ENCODE results near the gene HCK. TPM values are rescaled to one million over a fixed set of nuclear protein-coding genes. Genes with fewer than 3 reads are reported as not detected.
A peak's percentile ranks its signal among the peaks of the same experiment; 100 is the strongest.

The HCK gene
- total and polyA plus RNA-seq, 9 of the 15 experiments (the other 6 are each of a cell fraction or from before 2014, with no cell fraction given) = 0.09 to 0.51 (median 0.27) TPM; not detected in 6

GRCh38 chr20:32123088-32123487, 71.0 kb downstream of the HCK start:
- in situ Hi-C loops (cut with MboI) = no loop called here
- intact Hi-C loops (cut with micrococcal nuclease) = no loop called here
- Histone ChIP-seq H3K9me3 (replicated peaks; ENCODE audit: control insufficient read depth, insufficient read depth, low read depth, low read length) (no peaks in the 10 kb centered on the region), H3K27me3 (ENCODE audit: control insufficient read depth in 2 of 2, insufficient read depth in 2 of 2, low read length in 2 of 2) (no peaks in the 10 kb centered on the region), H3K27ac (ENCODE audit: extremely low read depth, low read depth, low read length) (no peak overlapping the region), H3K36me3 (ENCODE audit: control insufficient read depth, insufficient read depth, low read length) (peaks cover 22% of the 10 kb centered on the region; the same call in 2 of the 3 replicates), H3K9ac (ENCODE audit: insufficient read depth in 1 of 2, low read depth in 2 of 2, low read length in 2 of 2) (no peak overlapping the region), H3K4me2 (ENCODE audit: insufficient read depth, low read length) (no peak overlapping the region), H3K4me3 (no peak overlapping the region), H3K79me2 (ENCODE audit: control insufficient read depth, insufficient read depth, low read length) (peaks cover 54% of the 10 kb centered on the region), H3K9me1 (ENCODE audit: control insufficient read depth, insufficient read depth, low read length) (no peaks in the 10 kb centered on the region), H4K20me1 (replicated peaks; ENCODE audit: control insufficient read depth, insufficient read depth, low read length) (peaks cover 4% of the 10 kb centered on the region; the same call in 1 of the 2 replicates), H3K4me1 (replicated peaks in 1 of 2; ENCODE audit: control insufficient read depth in 2 of 2, insufficient read depth in 2 of 2, low read length in 2 of 2) (no peaks in the 10 kb centered on the region; a peak in 1 of 5 replicates), H2AFZ (ENCODE audit: low read depth, low read length) (no peak overlapping the region)
- WGBS (ENCODE audit: insufficient coverage, low coverage, missing lambda C conversion rate) = 25% methylated on average over 2 of the region's 4 CpGs
- CTCF ChIA-PET (ENCODE audit: low intra/inter-chr PET ratio) = no interaction called here
- DNase-seq (ENCODE audit: extremely low read depth in 1 of 4, low spot score in 3 of 4) (no peak), FAIRE-seq (no peak), ATAC-seq (no peak)
- no TSS peak for BruUV-seq (replicated peaks)
- POLR2A ChIA-PET = interaction anchor here (0.6 kb wide), 1 partner anchor 19 kb away, joined by 3 read pairs; no protein-coding TSS in a partner anchor
- TF ChIP-seq SUPT5H (IDR thresholded peaks at IDR 0.05) (no peak), HNRNPK (IDR thresholded peaks at IDR 0.05; ENCODE audit: low read depth, low read length, poor library complexity, severe bottlenecking) (peak; percentile 81), HBP1 (CRISPR knock-in tag; IDR thresholded peaks at IDR 0.05) (no peak), ZNF280B (CRISPR knock-in tag; IDR thresholded peaks at IDR 0.05) (no peak), NR4A1 (CRISPR knock-in tag; IDR thresholded peaks at IDR 0.05) (no peak), NR4A1 (tag; IDR thresholded peaks at IDR 0.05) (no peak), KDM1A (IDR thresholded peaks at IDR 0.05) (peak in 1 of 2 experiments; percentile 64; a peak in 1 of 4 replicates), PCBP2 (IDR thresholded peaks at IDR 0.05; ENCODE audit: low read depth, low read length, poor library complexity, severe bottlenecking) (peak; percentile 35), PCBP1 (IDR thresholded peaks at IDR 0.05; ENCODE audit: low read depth, low read length, poor library complexity, severe bottlenecking) (peak; percentile 86), NKRF (IDR thresholded peaks at IDR 0.05; ENCODE audit: borderline replicate concordance) (no peak), JUND (IDR thresholded peaks at IDR 0.05; ENCODE audit: borderline replicate concordance, low read depth, low read length) (no peak), JUND (tag; IDR thresholded peaks at IDR 0.05; ENCODE audit: borderline replicate concordance, low read depth, low read length) (no peak), TAF7 (tag; IDR thresholded peaks at IDR 0.05) (no peak), ZNF316 (IDR thresholded peaks at IDR 0.05) (no peak), ZNF282 (CRISPR knock-in tag; IDR thresholded peaks at IDR 0.05) (no peak), TGIF2 (CRISPR knock-in tag; IDR thresholded peaks at IDR 0.05) (no peak), CREB3 (tag; conservative IDR thresholded peaks at IDR 0.05; ENCODE audit: low read depth) (no peak), ZFP1 (CRISPR knock-in tag; IDR thresholded peaks at IDR 0.05) (no peak)

Measured in K562 (cell line).